Nephron (organoid): Measurements from ENCODE around the gene SHISAL1.
A peak's percentile ranks its signal among the peaks of the same experiment; 100 is the strongest.
"Not testable (repeated sequence)": the region's sequence is repeated elsewhere in the genome, so short reads cannot be mapped to it uniquely, and the experiment has no call there.

ENCODE experiments used
- H3K27ac Mint-ChIP-seq, 3 experiments: 2 replicates each; pipeline ENCODE4 v1.8.0; 2020; ENCODE audit warnings: mixed read lengths in 3 of 3, mild to moderate bottlenecking in 2 of 3, moderate library complexity in 1 of 3
- H3K27me3 Mint-ChIP-seq: 2 replicates; pipeline ENCODE4 v1.8.0; 2021; ENCODE audit warnings: low read depth, mild to moderate bottlenecking, moderate library complexity, mixed read lengths
- H3K36me3 Mint-ChIP-seq: 2 replicates; pipeline ENCODE4 v1.8.0; 2020; ENCODE audit warnings: low read depth, mixed read lengths
- H3K4me1 Mint-ChIP-seq: 2 replicates; pipeline ENCODE4 v1.8.0; 2020; ENCODE audit warnings: mixed read lengths
- H3K4me3 Mint-ChIP-seq, 3 experiments: 2 replicates each; pipeline ENCODE4 v1.8.0; 2020; ENCODE audit warnings: mild to moderate bottlenecking in 3 of 3, mixed read lengths in 3 of 3, moderate library complexity in 2 of 3
- H3K9me3 Mint-ChIP-seq: 2 replicates; pipeline ENCODE4 v1.8.0; 2020; ENCODE audit warnings: mixed read lengths
- TF ChIP-seq, protein P1 (sequence below), 3 experiments: fragments of 200-600 bp; sonication (generic); IDR thresholded peaks; one replicate each; pipeline ENCODE4 v1.5.0; 2021; ENCODE audit warnings: antibody characterized with exemption in 3 of 3; ENCODE audit not compliant: unreplicated experiment in 3 of 3

SHISAL1 gene

DNA sequence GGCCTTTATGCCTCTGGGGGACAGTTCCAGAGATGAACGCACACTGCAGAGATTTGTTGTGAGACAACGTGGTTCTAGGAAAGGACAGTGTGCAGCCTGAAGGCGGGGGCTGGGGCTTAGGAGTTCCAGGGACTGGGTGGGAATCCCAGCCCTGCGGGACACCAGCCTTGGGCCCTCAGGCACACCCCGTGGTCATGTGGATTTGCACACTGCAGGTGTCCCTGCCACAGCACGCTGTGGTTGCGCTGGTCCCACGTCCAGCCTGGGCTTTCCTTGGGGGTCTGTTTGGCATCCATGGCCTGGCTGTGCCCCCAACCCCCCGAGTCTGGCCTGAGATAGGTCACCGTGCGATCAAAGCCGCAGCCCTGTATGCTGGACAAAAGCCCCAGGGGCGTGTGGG is 7.3 kb downstream of the SHISAL1 start:
- H3K4me1 Mint-ChIP-seq, result peaks cover 21% of the 10 kb centered on the region
- H3K9me3 Mint-ChIP-seq, result no peaks in the 10 kb centered on the region
- H3K36me3 Mint-ChIP-seq, result no peaks in the 10 kb centered on the region
- TF ChIP-seq, protein P1, sequence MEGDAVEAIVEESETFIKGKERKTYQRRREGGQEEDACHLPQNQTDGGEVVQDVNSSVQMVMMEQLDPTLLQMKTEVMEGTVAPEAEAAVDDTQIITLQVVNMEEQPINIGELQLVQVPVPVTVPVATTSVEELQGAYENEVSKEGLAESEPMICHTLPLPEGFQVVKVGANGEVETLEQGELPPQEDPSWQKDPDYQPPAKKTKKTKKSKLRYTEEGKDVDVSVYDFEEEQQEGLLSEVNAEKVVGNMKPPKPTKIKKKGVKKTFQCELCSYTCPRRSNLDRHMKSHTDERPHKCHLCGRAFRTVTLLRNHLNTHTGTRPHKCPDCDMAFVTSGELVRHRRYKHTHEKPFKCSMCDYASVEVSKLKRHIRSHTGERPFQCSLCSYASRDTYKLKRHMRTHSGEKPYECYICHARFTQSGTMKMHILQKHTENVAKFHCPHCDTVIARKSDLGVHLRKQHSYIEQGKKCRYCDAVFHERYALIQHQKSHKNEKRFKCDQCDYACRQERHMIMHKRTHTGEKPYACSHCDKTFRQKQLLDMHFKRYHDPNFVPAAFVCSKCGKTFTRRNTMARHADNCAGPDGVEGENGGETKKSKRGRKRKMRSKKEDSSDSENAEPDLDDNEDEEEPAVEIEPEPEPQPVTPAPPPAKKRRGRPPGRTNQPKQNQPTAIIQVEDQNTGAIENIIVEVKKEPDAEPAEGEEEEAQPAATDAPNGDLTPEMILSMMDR (IDR thresholded peaks at IDR 0.05; ENCODE audit: unreplicated experiment in 3 of 3), result no peak
- peaks cover 4% of the 10 kb centered on the region for H3K27me3 Mint-ChIP-seq
- no peak overlapping the region for H3K4me3 Mint-ChIP-seq
- peak overlapping the region in 1 of 3 experiments; percentile 39 for H3K27ac Mint-ChIP-seq

DNA sequence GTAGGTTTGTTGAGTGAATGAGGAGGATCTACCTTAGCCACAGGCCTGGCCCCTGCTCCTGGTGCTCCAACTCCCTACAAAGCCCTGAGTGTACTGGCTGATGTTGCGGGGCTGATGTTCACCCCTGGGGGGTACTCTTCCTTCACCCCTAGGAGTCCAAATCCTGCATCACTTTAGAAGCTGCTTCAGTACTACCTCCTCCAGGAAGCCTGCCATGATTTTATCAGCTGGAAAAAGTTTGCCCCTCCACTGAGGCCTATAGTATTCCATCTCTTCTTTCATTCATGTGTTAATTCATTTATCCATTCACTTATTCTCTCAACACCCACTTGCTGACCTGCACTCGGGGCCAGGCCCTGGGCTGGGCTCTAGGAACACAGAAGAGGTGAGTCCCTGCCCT is 7.8 kb downstream of the SHISAL1 start:
- TF ChIP-seq, protein P1 (IDR thresholded peaks at IDR 0.05; ENCODE audit: unreplicated experiment in 3 of 3), result no peak
- Mint-ChIP-seq H3K36me3 (no peaks in the 10 kb centered on the region), H3K27me3 (peaks cover 6% of the 10 kb centered on the region), H3K4me3 (no peak overlapping the region), H3K9me3 (no peaks in the 10 kb centered on the region), H3K27ac (no peak overlapping the region), H3K4me1 (peaks cover 24% of the 10 kb centered on the region)

DNA sequence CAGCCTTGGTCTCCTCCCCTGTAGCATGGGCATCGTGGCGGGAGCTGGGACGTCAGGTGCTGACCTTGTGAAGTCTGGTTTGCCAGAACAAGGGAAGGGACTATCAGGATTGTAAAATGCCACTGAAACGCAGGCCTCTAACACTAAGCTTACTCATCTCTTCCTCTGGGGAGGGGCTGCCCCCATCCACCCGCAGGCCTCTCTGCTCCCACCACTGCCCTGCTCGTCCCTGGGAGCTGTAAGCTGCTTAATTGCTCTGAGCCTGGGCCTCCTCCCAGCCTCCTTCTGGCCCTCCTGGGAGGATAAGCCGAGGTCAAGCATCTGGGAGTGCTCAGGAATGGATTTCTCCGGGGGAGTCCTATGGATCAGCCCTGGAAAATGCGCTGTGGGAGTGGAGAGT is 8.4 kb downstream of the SHISAL1 start:
- TF ChIP-seq, protein P1 (IDR thresholded peaks at IDR 0.05; ENCODE audit: unreplicated experiment in 3 of 3), result no peak
- H3K4me3 Mint-ChIP-seq, result no peak overlapping the region
- H3K4me1 Mint-ChIP-seq, result peaks cover 26% of the 10 kb centered on the region
- H3K36me3 Mint-ChIP-seq, result no peaks in the 10 kb centered on the region
- peaks cover 8% of the 10 kb centered on the region for H3K27me3 Mint-ChIP-seq
- no peaks in the 10 kb centered on the region for H3K9me3 Mint-ChIP-seq
- peak overlapping the region in 1 of 3 experiments; percentile 51 for H3K27ac Mint-ChIP-seq

DNA sequence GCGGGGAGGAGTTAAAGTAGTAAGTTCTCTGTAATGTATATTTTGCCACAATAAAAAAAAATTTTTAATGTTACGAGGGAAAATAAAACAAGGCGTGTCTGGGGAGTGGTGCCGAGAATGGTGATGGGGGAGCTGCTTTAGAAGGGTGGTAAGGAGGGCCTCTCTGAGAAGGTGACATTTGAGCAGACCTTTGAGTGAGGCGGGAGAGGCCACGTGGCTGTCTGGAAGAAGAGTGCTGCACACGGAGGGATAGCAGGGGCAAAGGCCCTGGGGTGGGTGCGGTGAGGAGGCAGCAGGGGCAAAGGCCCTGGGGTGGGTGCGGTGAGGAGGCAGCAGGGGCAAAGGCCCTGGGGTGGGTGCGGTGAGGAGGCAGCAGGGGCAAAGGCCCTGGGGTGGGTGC is 10.4 kb downstream of the SHISAL1 start:
- H3K27ac Mint-ChIP-seq, H3K9me3 Mint-ChIP-seq, H3K4me3 Mint-ChIP-seq, H3K36me3 Mint-ChIP-seq: not testable (repeated sequence)
- Mint-ChIP-seq H3K27me3 (peaks cover 12% of the 10 kb centered on the region), H3K4me1 (peaks cover 18% of the 10 kb centered on the region)

DNA sequence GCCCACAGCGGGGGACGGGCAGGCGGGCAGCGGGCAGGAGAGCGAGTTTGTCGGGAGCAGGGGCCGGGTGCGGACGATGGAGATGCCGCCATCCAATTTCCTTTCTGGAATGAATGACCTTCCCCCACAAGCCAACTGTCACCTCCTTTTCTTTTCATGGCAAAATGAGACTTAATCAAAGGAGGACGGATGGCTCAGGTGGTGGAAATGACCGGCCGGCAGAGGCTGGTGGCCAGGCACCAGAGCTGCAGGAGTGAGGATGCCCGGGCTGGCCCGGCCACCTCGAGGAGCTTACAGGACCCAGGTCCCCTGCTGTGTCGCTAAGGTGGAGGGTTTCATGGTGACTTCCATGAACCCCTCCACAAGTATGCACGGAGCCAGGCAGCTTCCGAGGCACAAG is 11.7 kb downstream of the SHISAL1 start:
- H3K9me3 Mint-ChIP-seq, result no peaks in the 10 kb centered on the region
- TF ChIP-seq, protein P1 (IDR thresholded peaks at IDR 0.05; ENCODE audit: unreplicated experiment in 3 of 3), result no peak
- H3K36me3 Mint-ChIP-seq, result no peaks in the 10 kb centered on the region
- H3K4me3 Mint-ChIP-seq, result no peak overlapping the region
- peaks cover 15% of the 10 kb centered on the region for H3K4me1 Mint-ChIP-seq
- no peak overlapping the region for H3K27ac Mint-ChIP-seq
- H3K27me3 Mint-ChIP-seq, result peaks cover 8% of the 10 kb centered on the region

DNA sequence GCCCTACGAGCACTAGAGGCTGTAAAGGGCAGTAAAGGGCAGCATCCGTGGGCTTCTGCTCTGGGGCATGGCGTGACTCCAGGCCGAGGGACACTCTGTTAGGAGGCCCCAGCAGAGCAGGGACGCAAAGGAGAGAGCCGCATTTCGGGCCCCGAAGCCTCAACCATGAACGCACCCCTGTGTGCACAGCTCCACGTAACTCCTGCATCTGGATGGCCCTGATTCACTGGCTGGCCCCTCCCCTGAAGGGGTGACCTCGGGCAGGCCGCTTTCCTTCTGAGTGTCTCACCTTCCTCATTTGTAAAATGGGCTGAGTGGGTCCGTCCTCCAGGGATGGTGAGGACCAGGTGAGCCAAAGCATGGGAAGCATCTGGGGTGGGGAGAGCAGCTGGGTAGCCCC is 13.6 kb downstream of the SHISAL1 start:
- H3K27me3 Mint-ChIP-seq, result peaks cover 8% of the 10 kb centered on the region
- no peak overlapping the region for H3K4me3 Mint-ChIP-seq
- H3K36me3 Mint-ChIP-seq, result peaks cover 4% of the 10 kb centered on the region
- peaks cover 8% of the 10 kb centered on the region for H3K9me3 Mint-ChIP-seq
- peaks cover 10% of the 10 kb centered on the region for H3K4me1 Mint-ChIP-seq
- no peak overlapping the region for H3K27ac Mint-ChIP-seq
- TF ChIP-seq, protein P1 (IDR thresholded peaks at IDR 0.05; ENCODE audit: unreplicated experiment in 3 of 3), result no peak
